ENCODE data around the gene TNFRSF25.

Gene TNFRSF25

DNA sequence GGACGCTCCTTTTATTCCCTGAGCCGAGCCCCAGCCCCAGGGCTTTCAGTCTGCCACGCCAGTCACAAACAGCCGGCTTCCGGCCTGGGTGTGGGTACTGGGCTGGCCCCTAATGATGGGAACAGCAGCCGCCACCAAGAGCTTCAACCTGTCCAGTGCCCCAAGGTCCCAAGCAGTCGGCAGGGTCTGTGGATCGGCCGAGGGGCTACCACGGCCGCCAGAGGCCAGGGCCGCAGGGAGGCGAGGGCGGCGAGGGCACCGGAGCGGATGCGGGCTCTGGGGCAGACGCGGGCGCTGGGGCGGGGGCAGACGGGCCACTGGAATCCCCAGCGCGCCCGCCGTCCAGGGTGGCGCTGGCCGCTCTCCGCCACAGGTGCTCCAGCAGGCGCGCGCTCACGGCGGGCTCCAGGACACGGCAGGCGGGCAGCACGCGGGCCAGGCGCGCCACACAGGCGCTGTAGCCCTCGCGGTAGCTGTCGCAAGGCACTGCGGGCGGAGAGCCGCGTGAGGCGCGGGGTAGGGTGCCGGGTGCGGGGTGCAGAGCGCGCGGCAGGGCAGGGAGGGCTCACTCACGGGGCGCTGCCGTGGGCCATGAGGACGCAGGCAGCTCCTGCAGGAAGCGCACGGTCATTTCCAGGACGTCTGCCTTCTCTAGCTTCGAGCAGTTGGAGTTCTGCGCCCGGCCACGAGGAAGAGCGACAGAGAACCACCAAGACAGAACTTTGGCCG, 47.1 kb downstream of the TNFRSF25 start:
- Histone ChIP-seq H3K36me3 (no peaks in the 10 kb centered on the region), H3K9me3 (no peaks in the 10 kb centered on the region), H3K27me3 (peaks cover 71% of the 10 kb centered on the region), H3K4me1 (no peaks in the 10 kb centered on the region), H3K4me3 (ENCODE audit: low read depth, low read length) (no peak overlapping the region)
- no peak for DNase-seq
- TF ChIP-seq, protein P1, sequence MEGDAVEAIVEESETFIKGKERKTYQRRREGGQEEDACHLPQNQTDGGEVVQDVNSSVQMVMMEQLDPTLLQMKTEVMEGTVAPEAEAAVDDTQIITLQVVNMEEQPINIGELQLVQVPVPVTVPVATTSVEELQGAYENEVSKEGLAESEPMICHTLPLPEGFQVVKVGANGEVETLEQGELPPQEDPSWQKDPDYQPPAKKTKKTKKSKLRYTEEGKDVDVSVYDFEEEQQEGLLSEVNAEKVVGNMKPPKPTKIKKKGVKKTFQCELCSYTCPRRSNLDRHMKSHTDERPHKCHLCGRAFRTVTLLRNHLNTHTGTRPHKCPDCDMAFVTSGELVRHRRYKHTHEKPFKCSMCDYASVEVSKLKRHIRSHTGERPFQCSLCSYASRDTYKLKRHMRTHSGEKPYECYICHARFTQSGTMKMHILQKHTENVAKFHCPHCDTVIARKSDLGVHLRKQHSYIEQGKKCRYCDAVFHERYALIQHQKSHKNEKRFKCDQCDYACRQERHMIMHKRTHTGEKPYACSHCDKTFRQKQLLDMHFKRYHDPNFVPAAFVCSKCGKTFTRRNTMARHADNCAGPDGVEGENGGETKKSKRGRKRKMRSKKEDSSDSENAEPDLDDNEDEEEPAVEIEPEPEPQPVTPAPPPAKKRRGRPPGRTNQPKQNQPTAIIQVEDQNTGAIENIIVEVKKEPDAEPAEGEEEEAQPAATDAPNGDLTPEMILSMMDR (IDR thresholded peaks at IDR 0.05; ENCODE audit: low read depth, low read length): no peak

DNA sequence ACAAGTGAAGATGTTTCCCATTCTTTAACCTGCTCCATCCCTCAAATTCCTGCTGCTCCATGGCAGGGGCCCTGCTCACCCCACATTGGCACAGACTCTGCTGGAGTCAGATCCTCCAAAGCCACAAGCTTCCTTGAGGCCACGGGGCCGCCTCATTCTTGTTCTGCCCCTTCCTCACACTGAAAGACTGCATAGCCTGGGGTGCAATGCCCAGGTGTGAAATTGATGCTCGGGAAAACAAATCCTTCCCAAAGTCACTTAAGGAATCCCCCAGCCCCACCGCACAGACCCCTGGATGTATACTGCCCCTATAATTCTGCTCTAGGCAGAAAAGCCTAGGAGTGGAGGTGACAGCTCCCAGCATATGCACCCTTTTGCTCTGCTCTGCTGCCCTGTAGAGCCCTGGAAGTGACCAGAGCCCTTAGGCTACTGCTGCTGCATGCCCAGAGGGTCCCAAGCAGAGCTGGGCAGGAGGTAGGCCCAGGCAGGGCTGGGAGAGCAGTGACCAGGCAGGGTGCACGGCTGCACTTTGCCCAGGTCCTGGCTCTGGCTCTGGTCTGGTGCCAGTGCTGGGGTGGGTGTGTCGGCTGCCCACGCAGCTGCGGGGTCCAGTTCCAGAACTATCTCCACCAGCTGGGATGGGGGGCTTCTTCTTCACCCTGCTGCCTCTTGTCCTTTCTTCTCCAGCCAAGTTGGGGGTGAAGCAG, 47.9 kb downstream of the TNFRSF25 start:
- Histone ChIP-seq H3K27me3 (peaks cover 65% of the 10 kb centered on the region), H3K4me1 (no peaks in the 10 kb centered on the region), H3K9me3 (no peaks in the 10 kb centered on the region), H3K4me3 (ENCODE audit: low read depth, low read length) (no peak overlapping the region), H3K36me3 (no peaks in the 10 kb centered on the region)
- DNase-seq: no peak
- TF ChIP-seq, protein P1 (IDR thresholded peaks at IDR 0.05; ENCODE audit: low read depth, low read length): no peak

DNA sequence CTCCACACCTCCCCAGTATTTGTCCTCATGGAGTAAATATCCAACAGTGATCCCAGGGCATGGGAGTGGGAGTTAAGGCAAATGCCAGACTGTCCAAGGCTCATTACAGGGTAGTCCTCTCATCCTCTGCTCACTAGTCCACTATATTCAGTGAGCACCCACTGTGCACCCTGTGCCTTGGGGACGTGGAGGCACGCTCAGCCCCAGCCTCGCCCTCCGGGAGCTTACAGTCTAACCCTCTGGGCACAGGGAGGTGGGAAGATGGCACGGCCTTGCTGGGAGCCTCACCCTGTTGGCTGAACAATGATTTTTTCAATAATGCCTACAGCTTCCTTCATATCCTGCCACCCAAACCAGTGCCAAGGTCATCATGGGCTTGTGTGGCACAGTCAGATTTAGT, 49.1 kb downstream of the TNFRSF25 start:
- Histone ChIP-seq H3K4me3 (ENCODE audit: low read depth, low read length) (no peak overlapping the region), H3K4me1 (no peaks in the 10 kb centered on the region), H3K27me3 (peaks cover 60% of the 10 kb centered on the region), H3K9me3 (no peaks in the 10 kb centered on the region), H3K36me3 (no peaks in the 10 kb centered on the region)
- TF ChIP-seq, protein P1 (IDR thresholded peaks at IDR 0.05; ENCODE audit: low read depth, low read length): no peak
- DNase-seq: no peak

DNA sequence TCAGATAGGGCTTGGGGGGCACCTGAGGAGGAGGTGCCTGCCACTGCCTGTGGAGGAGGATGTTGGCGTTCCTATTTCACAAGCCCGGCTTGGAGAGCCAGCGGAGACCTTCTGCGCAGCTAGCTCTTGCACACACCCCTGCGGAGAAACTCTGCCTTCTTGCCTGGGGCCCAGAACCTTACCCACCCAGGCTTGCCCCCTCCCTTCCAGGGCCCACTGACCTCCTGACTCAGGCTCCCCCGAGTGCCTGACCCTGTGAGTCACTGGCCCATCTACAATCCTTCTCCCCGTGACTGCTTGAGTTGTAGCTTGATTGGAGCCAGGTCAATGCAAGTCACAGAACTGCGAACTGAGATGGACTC, 49.7 kb downstream of the TNFRSF25 start:
- no peak for DNase-seq
- TF ChIP-seq, protein P1 (IDR thresholded peaks at IDR 0.05; ENCODE audit: low read depth, low read length): no peak
- Histone ChIP-seq H3K36me3 (no peaks in the 10 kb centered on the region), H3K4me3 (ENCODE audit: low read depth, low read length) (no peak overlapping the region), H3K9me3 (no peaks in the 10 kb centered on the region), H3K27me3 (peaks cover 54% of the 10 kb centered on the region), H3K4me1 (no peaks in the 10 kb centered on the region)

DNA sequence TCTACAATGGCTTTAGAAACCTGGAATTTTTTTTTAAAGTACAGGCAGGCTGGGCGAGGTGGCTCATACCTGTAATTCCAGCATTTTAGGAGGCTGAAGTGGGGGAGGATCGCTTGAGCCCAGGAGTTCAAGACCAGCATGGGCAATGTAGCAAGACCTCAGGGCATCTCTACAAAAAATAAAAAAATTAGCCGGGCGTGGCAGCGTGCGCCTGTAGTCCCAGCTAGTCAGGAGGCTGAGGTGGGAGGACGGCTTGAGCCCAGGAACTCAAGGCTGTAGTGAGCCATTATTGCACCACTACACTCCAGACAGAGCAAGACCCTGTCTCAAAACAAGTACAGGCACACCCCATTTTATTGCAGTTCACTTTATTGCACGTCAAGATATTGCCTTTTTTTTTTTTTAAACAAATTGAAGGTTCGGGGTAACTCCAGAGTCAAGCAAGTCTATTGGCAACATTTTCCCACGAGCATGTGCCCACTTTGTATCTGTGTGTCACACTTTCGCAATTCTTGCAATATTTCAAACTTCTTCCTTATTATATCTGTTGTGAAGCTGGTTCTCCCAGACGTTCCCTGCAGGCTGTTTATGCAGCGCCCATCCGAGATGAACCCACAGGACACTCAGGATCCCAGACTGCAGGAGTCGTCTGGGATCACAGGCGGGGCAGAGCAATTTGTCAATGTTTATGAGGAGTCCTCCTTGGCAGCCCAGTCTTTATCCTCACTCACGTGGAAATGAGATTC, 50.9 kb downstream of the TNFRSF25 start:
- DNase-seq: no peak
- TF ChIP-seq, protein P1 (IDR thresholded peaks at IDR 0.05; ENCODE audit: low read depth, low read length): no peak
- Histone ChIP-seq H3K4me3 (ENCODE audit: low read depth, low read length) (no peak overlapping the region), H3K36me3 (no peaks in the 10 kb centered on the region), H3K4me1 (no peaks in the 10 kb centered on the region), H3K27me3 (peaks cover 49% of the 10 kb centered on the region), H3K9me3 (no peaks in the 10 kb centered on the region)
